Loucy (cell line): ENCODE results near the gene CCM2L.

Experiments
- EZH2phosphoT487 ChIP-seq: fragments of 200-600 bp; IDR thresholded peaks from 2 replicates; pipeline ENCODE4 v1.6.1; 2018; ENCODE audit warnings: antibody characterized with exemption, mild to moderate bottlenecking, moderate library complexity, borderline replicate concordance
- TF ChIP-seq, protein P1 (sequence below): fragments of 200-600 bp; sonication (generic); conservative IDR thresholded peaks from 2 replicates; pipeline ENCODE4 v1.5.1; 2014; ENCODE audit warnings: mild to moderate bottlenecking, antibody characterized with exemption, low read length

DNA sequence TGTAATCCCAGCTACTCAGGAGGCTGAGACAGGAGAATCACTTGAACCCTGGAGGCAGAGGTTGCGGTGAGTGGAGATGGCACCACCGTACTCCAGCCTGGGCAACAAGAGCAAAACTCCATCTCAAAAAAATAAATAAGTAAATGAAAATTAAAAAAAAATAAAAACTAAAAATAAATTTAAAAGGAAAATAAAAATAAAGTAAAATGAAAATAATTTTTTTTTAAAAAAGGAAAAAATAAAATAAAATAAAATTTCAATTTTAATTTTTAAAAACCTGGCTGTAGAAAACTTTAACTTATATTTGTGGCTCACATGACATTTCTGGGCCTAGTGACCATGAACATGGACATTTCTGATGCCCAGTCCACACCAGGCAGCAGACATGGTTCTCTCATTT, 57.9 kb downstream of the CCM2L start:
- TF ChIP-seq, protein P1, sequence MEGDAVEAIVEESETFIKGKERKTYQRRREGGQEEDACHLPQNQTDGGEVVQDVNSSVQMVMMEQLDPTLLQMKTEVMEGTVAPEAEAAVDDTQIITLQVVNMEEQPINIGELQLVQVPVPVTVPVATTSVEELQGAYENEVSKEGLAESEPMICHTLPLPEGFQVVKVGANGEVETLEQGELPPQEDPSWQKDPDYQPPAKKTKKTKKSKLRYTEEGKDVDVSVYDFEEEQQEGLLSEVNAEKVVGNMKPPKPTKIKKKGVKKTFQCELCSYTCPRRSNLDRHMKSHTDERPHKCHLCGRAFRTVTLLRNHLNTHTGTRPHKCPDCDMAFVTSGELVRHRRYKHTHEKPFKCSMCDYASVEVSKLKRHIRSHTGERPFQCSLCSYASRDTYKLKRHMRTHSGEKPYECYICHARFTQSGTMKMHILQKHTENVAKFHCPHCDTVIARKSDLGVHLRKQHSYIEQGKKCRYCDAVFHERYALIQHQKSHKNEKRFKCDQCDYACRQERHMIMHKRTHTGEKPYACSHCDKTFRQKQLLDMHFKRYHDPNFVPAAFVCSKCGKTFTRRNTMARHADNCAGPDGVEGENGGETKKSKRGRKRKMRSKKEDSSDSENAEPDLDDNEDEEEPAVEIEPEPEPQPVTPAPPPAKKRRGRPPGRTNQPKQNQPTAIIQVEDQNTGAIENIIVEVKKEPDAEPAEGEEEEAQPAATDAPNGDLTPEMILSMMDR: no peak
- no peak for TF ChIP-seq EZH2phosphoT487
